PC-3 (cell line): Measurements from ENCODE around the gene LARP7. TPM values are rescaled to one million over a fixed set of nuclear protein-coding genes. Genes with fewer than 3 reads are reported as not detected.

Experiments
- ATAC-seq: fragments of 200-7000 bp; cut with Tn5 transposase; 2 replicates; pipeline ENCODE4 v1.9.1; 2020; ENCODE audit warnings: mild to moderate bottlenecking, moderate library complexity
- BruUV-seq: library from RNA; stranded (reverse); fragments of 400-500 nt; replicated peaks from 2 replicates; lab custom pipeline; 2021; lab: Mats Ljungman, UMichigan
- CTCF ChIA-PET: fragments of 300-600 bp; sonication (Branson Sonifier 250); formaldehyde crosslinking; loops from one replicate; lab custom pipeline; 2022; ENCODE audit warnings: antibody characterized with exemption; lab: Charles Lee
- POLR2A ChIA-PET: fragments of 300-600 bp; sonication (Branson Sonifier 250); formaldehyde crosslinking; loops from one replicate; lab custom pipeline; 2022; ENCODE audit warnings: antibody characterized with exemption; ENCODE audit not compliant: unreplicated experiment; lab: Charles Lee
- DNase-seq: peaks from one replicate; pipeline ENCODE4 v3.0.0-alpha.2; 2015
- H2AFZ ChIP-seq: fragments of 300-600 bp; sonication (generic); 2 replicates; pipeline ENCODE4 v1.6.0; 2016; ENCODE audit warnings: antibody characterized with exemption, low read length
- H3F3A ChIP-seq: fragments of 300-600 bp; sonication (generic); one replicate; pipeline ENCODE4 v1.6.0; 2017; ENCODE audit warnings: antibody characterized with exemption, low read length, control low read depth, mild to moderate bottlenecking; ENCODE audit not compliant: unreplicated experiment
- H3K27ac ChIP-seq: fragments of 300-600 bp; sonication (generic); 2 replicates; pipeline ENCODE4 v1.5.1; 2016; ENCODE audit warnings: mild to moderate bottlenecking, low read length
- H3K27me3 ChIP-seq: fragments of 300-600 bp; sonication (generic); 2 replicates; pipeline ENCODE4 v1.6.1; 2016; ENCODE audit warnings: low read length, mixed read lengths
- H3K36me3 ChIP-seq: fragments of 300-600 bp; sonication (generic); 2 replicates; pipeline ENCODE4 v1.6.1; 2016; ENCODE audit warnings: low read depth, mixed run types, low read length, mixed read lengths
- H3K4me1 ChIP-seq: fragments of 300-600 bp; sonication (generic); 2 replicates; pipeline ENCODE4 v1.5.1; 2016; ENCODE audit warnings: low read length; ENCODE audit not compliant: insufficient read depth
- H3K4me2 ChIP-seq: fragments of 300-600 bp; sonication (generic); 2 replicates; pipeline ENCODE4 v1.6.0; 2016; ENCODE audit warnings: low read length
- H3K4me3 ChIP-seq: fragments of 300-600 bp; sonication (generic); 2 replicates; pipeline ENCODE4 v1.5.1; 2016; ENCODE audit warnings: mild to moderate bottlenecking, low read length, mixed read lengths
- H3K79me2 ChIP-seq: fragments of 300-600 bp; sonication (generic); 2 replicates; pipeline ENCODE4 v1.6.1; 2017; ENCODE audit warnings: low read length, mixed read lengths
- H3K9ac ChIP-seq: fragments of 300-600 bp; sonication (generic); 2 replicates; pipeline ENCODE4 v1.6.0; 2016; ENCODE audit warnings: mild to moderate bottlenecking, low read length
- H3K9me2 ChIP-seq: fragments of 300-600 bp; sonication (generic); replicated peaks from 2 replicates; pipeline ENCODE4 v1.6.1; 2016; ENCODE audit warnings: mixed run types, low read length, mixed read lengths
- H3K9me3 ChIP-seq: fragments of 300-600 bp; sonication (generic); 2 replicates; pipeline ENCODE4 v1.6.1; 2016; ENCODE audit warnings: low read length, mixed read lengths
- H4K20me1 ChIP-seq: fragments of 300-600 bp; sonication (generic); 2 replicates; pipeline ENCODE4 v1.6.1; 2016; ENCODE audit warnings: low read length, mixed read lengths
- CTCF ChIP-seq: fragments of 300-600 bp; sonication (generic); conservative IDR thresholded peaks from 2 replicates; pipeline ENCODE4 v1.5.1; 2017; ENCODE audit warnings: antibody characterized with exemption, low read depth, mild to moderate bottlenecking, low read length
- EZH2 ChIP-seq: fragments of 300-600 bp; sonication (generic); IDR thresholded peaks from one replicate; pipeline ENCODE4 v1.6.1; 2017; ENCODE audit warnings: antibody characterized with exemption, mild to moderate bottlenecking, low read length; ENCODE audit not compliant: unreplicated experiment
- EZH2phosphoT487 ChIP-seq: fragments of 300-600 bp; sonication (generic); IDR thresholded peaks from 2 replicates; pipeline ENCODE4 v1.6.1; 2018; ENCODE audit warnings: mild to moderate bottlenecking, antibody characterized with exemption, low read length, borderline replicate concordance
- intact Hi-C: fragments of 100-400 bp; cut with micrococcal nuclease; formaldehyde crosslinking; loops from 2 replicates; pipeline ENCODE4 v1.9.0; 2023
- total RNA-seq: library from RNA; depleted of rRNA; stranded (reverse); fragments of >200 nt; gene quantifications from 2 replicates; pipeline ENCODE4 v1.2.3, GENCODE V29; 2014

Gene LARP7
- total RNA-seq, 1 experiment from 2014 or later, result 17.1 TPM

- Histone ChIP-seq H3K9ac (no peak overlapping the region), H3K27me3 (peaks cover 27% of the 10 kb centered on the region), H3K9me3 (no peaks in the 10 kb centered on the region), H3F3A (no peaks in the 10 kb centered on the region), H3K79me2 (no peaks in the 10 kb centered on the region), H3K4me2 (no peak overlapping the region), H4K20me1 (no peaks in the 10 kb centered on the region), H3K9me2 (no peaks in the 10 kb centered on the region), H3K27ac (no peak overlapping the region), H3K4me3 (no peak overlapping the region), H2AFZ (no peak overlapping the region), H3K4me1 (no peaks in the 10 kb centered on the region), H3K36me3 (no peaks in the 10 kb centered on the region)
- BruUV-seq, result no TSS peak
- DNase-seq (no peak), ATAC-seq (no peak)
- intact Hi-C loops, result loop anchor here (2.0 kb wide), 1 partner anchor 60 kb away; no protein-coding TSS in a partner anchor
- ChIA-PET POLR2A (no interaction called here), CTCF (no interaction called here)
- no peak for TF ChIP-seq EZH2
- TF ChIP-seq EZH2phosphoT487, result no peak
- no peak for TF ChIP-seq CTCF
These were observed 65.9 kb downstream of the LARP7 start for GRCh38 chr4:112702892-112703291.

GRCh38 chr4:112704322-112704721 lies 67.4 kb downstream of the LARP7 start:
- TF ChIP-seq CTCF (no peak), EZH2 (no peak), EZH2phosphoT487 (no peak)
- no peak overlapping the region for H3K4me3 ChIP-seq
- H3K27ac ChIP-seq, result no peak overlapping the region
- no peaks in the 10 kb centered on the region for H3K9me3 ChIP-seq
- no peaks in the 10 kb centered on the region for H3K36me3 ChIP-seq
- no peak overlapping the region for H3K4me2 ChIP-seq
- BruUV-seq, result no TSS peak
- H3F3A ChIP-seq, result no peaks in the 10 kb centered on the region
- no peaks in the 10 kb centered on the region for H3K9me2 ChIP-seq
- ATAC-seq (no peak), DNase-seq (no peak)
- no peaks in the 10 kb centered on the region for H3K79me2 ChIP-seq
- CTCF ChIA-PET, result no interaction called here
- H3K27me3 ChIP-seq, result peaks cover 37% of the 10 kb centered on the region
- intact Hi-C loops, result no loop called here
- no peak overlapping the region for H2AFZ ChIP-seq
- no peak overlapping the region for H3K9ac ChIP-seq
- POLR2A ChIA-PET, result no interaction called here
- no peaks in the 10 kb centered on the region for H4K20me1 ChIP-seq
- H3K4me1 ChIP-seq, result no peaks in the 10 kb centered on the region

GRCh38 chr4:112704991-112705845 lies 68.3 kb downstream of the LARP7 start:
- Histone ChIP-seq H3K27me3 (peaks cover 45% of the 10 kb centered on the region), H3K4me3 (peak overlapping the region; percentile 47; the same call in 1 of the 2 replicates), H3K36me3 (no peaks in the 10 kb centered on the region), H3K79me2 (no peaks in the 10 kb centered on the region), H3K9ac (no peak overlapping the region), H2AFZ (no peak overlapping the region), H3F3A (no peaks in the 10 kb centered on the region), H3K9me3 (no peaks in the 10 kb centered on the region), H3K4me1 (no peaks in the 10 kb centered on the region), H4K20me1 (no peaks in the 10 kb centered on the region), H3K4me2 (peak overlapping the region; percentile 51), H3K27ac (no peak overlapping the region), H3K9me2 (no peaks in the 10 kb centered on the region)
- ChIA-PET POLR2A (no interaction called here), CTCF (no interaction called here)
- BruUV-seq, result no TSS peak
- intact Hi-C loops, result no loop called here
- TF ChIP-seq CTCF (no peak), EZH2phosphoT487 (no peak), EZH2 (no peak)
- DNase-seq (peak; percentile 32), ATAC-seq (peak; percentile 84)
